B cell (primary cell): ENCODE results near the gene STX8. TPM values are rescaled to one million over a fixed set of nuclear protein-coding genes. Genes with fewer than 3 reads are reported as not detected.

ENCODE experiments used
- ATAC-seq: fragments of 200-7000 bp; cut with Tn5 transposase; one replicate; pipeline ENCODE4 v1.10.0; 2021; ENCODE audit warnings: low read depth, mild to moderate bottlenecking, moderate number of reproducible peaks, moderate library complexity
- CTCF ChIA-PET: fragments of 350-600 bp; sonication (Branson Sonifier 250); formaldehyde crosslinking; loops from one replicate; lab custom pipeline; 2021; ENCODE audit warnings: antibody characterized with exemption, inconsistent platforms; lab: Charles Lee
- POLR2A ChIA-PET: fragments of 350-600 bp; sonication (Branson Sonifier 250); formaldehyde crosslinking; loops from one replicate; lab custom pipeline; 2021; ENCODE audit warnings: antibody characterized with exemption; lab: Charles Lee
- DNase-seq: peaks from one replicate; pipeline ENCODE4 v3.0.0; 2013
- H2AFZ ChIP-seq: 2 replicates; pipeline ENCODE4 v1.6.1; 2012; ENCODE audit warnings: mild to moderate bottlenecking, low read depth, low read length; ENCODE audit not compliant: insufficient read depth, poor library complexity, severe bottlenecking
- H3K27ac ChIP-seq, 2 donors: 1 replicate in 1 of 2; 2 replicates in 1 of 2; pipeline ENCODE4 v1.5.1; 2012 to 2013; ENCODE audit warnings: low read length in 2 of 2, mild to moderate bottlenecking in 2 of 2, moderate library complexity in 1 of 2
- H3K27me3 ChIP-seq, 4 experiments: fragments of 200-600 bp in 1 of 4; sonication (generic) in 1 of 4; replicated peaks in 1 of 4; 1 replicate in 2 of 4; 2 replicates in 2 of 4; pipeline versions ENCODE4 v1.6.1 to v1.7.0; 2013 to 2016; ENCODE audit warnings: low read length in 3 of 4, mild to moderate bottlenecking in 2 of 4, mixed read lengths in 1 of 4, moderate library complexity in 1 of 4; ENCODE audit not compliant: insufficient read depth in 4 of 4, control insufficient read depth in 3 of 4; ENCODE audit errors: control extremely low read depth in 1 of 4
- H3K36me3 ChIP-seq, 2 experiments: replicated peaks in 1 of 2; 1 replicate in 1 of 2; 2 replicates in 1 of 2; pipeline versions ENCODE4 v1.6.1 to v1.7.1; 2013; ENCODE audit warnings: low read length in 1 of 2; ENCODE audit not compliant: insufficient read depth in 2 of 2, control insufficient read depth in 1 of 2; ENCODE audit errors: control extremely low read depth in 1 of 2, extremely low read depth in 1 of 2
- H3K4me1 ChIP-seq, 2 donors: fragments of 200-600 bp in 1 of 2; sonication (generic) in 1 of 2; 1 replicate in 1 of 2; 2 replicates in 1 of 2; pipeline versions ENCODE4 v1.5.1 to v1.6.1; 2013 to 2017; ENCODE audit warnings: low read length in 2 of 2; ENCODE audit not compliant: control insufficient read depth in 2 of 2, insufficient read depth in 2 of 2
- H3K4me2 ChIP-seq: replicated peaks from 2 replicates; pipeline ENCODE3; 2012; ENCODE audit warnings: mild to moderate bottlenecking, low read depth, low read length; ENCODE audit not compliant: poor library complexity, severe bottlenecking
- H3K4me3 ChIP-seq, 5 experiments: fragments of 200-600 bp in 1 of 5; sonication (generic) in 1 of 5; 1 replicate in 3 of 5; 2 replicates in 2 of 5; pipeline versions ENCODE4 v1.5.1 to v1.7.0; 2011 to 2016; ENCODE audit warnings: low read length in 4 of 5, mild to moderate bottlenecking in 4 of 5, low read depth in 2 of 5, control low read depth in 1 of 5, moderate library complexity in 1 of 5; ENCODE audit not compliant: insufficient read depth in 1 of 5; ENCODE audit errors: control extremely low read depth in 1 of 5, extremely low read depth in 1 of 5
- H3K79me2 ChIP-seq: fragments of 200-600 bp; sonication (generic); one replicate; pipeline ENCODE4 v1.6.0; 2016; ENCODE audit warnings: low read length; ENCODE audit not compliant: control insufficient read depth, insufficient read depth
- H3K9ac ChIP-seq: fragments of 200-600 bp; sonication (generic); 2 replicates; pipeline ENCODE4 v1.6.1; 2017; ENCODE audit warnings: mild to moderate bottlenecking, low read length, moderate library complexity
- H3K9me3 ChIP-seq, 3 donors: one replicate each; pipeline versions ENCODE4 v1.6.1 to v1.7.1; 2013; ENCODE audit warnings: low read length in 2 of 3; ENCODE audit not compliant: control insufficient read depth in 2 of 3, insufficient read depth in 1 of 3; ENCODE audit errors: control extremely low read depth in 1 of 3
- H4K20me1 ChIP-seq: 2 replicates; pipeline ENCODE4 v1.6.0; 2012; ENCODE audit warnings: mild to moderate bottlenecking, low read length; ENCODE audit not compliant: insufficient read depth, control insufficient read depth, poor library complexity, severe bottlenecking
- H3K27ac Mint-ChIP-seq: one replicate; pipeline ENCODE4 v1.8.0; 2021; ENCODE audit warnings: mixed read lengths
- H3K27me3 Mint-ChIP-seq: one replicate; pipeline ENCODE4 v1.8.0; 2021; ENCODE audit warnings: mixed read lengths
- H3K4me1 Mint-ChIP-seq: one replicate; pipeline ENCODE4 v1.8.0; 2021; ENCODE audit warnings: mixed read lengths
- H3K4me3 Mint-ChIP-seq: one replicate; pipeline ENCODE4 v1.8.0; 2021; ENCODE audit warnings: mixed read lengths
- H3K9me3 Mint-ChIP-seq: one replicate; pipeline ENCODE4 v1.8.0; 2022; ENCODE audit warnings: mixed read lengths; ENCODE audit not compliant: insufficient read depth
- CTCF ChIP-seq: fragments of 200-600 bp; IDR thresholded peaks from one replicate; pipeline ENCODE4 v1.8.0; 2022; ENCODE audit warnings: antibody characterized with exemption, mild to moderate bottlenecking
- EZH2 ChIP-seq: IDR thresholded peaks from 2 replicates; pipeline ENCODE4 v1.6.1; 2012; ENCODE audit warnings: borderline replicate concordance, low read depth, mild to moderate bottlenecking, moderate library complexity, low read length; ENCODE audit not compliant: insufficient read depth, poor library complexity, severe bottlenecking
- WGBS: methylation state at CpG from one replicate; pipeline ENCODE4 v1.1.5; 2013; ENCODE audit warnings: missing lambda C conversion rate; ENCODE audit not compliant: insufficient coverage; 5-methylcytosine and 5-hydroxymethylcytosine counted together
- intact Hi-C: fragments of 100-400 bp; cut with micrococcal nuclease; formaldehyde crosslinking; loops from one replicate; pipeline ENCODE4 v1.10.0; 2022
- polyA plus RNA-seq: library from polyadenylated mRNA; depleted of rRNA; stranded (reverse); fragments of >200 nt; gene quantifications from 2 replicates; pipeline ENCODE4 v1.2.3, GENCODE V29; 2012
- total RNA-seq, 2 donors: library from RNA; stranded (reverse); fragments of 120-200 nt in 1 of 2; gene quantifications; 1 replicate in 1 of 2; 2 replicates in 1 of 2; pipeline versions ENCODE4 v1.2.3 to v1.2.4, GENCODE V29; 2013 to 2022

The STX8 gene
- total and polyA plus RNA-seq, 2 donors (not counting 1 experiment from before 2014, with no cell fraction given) = 35.8 to 61.5 TPM

GRCh38 chr17:9532715-9533114 is 42.9 kb downstream of the STX8 start:
- POLR2A ChIA-PET = no interaction called here
- Histone ChIP-seq H3K9ac (no peak overlapping the region), H3K4me1 (no peaks in the 10 kb centered on the region), H3K9me3 (no peaks in the 10 kb centered on the region), H2AFZ (no peak overlapping the region), H4K20me1 (no peaks in the 10 kb centered on the region), H3K4me2 (no peak overlapping the region), H3K36me3 (peaks cover 0 to 2% of the 10 kb centered on the region in 2 experiments), H3K27me3 (no peaks in the 10 kb centered on the region), H3K27ac (no peak overlapping the region), H3K79me2 (no peaks in the 10 kb centered on the region), H3K4me3 (no peak overlapping the region)
- H3K27me3 Mint-ChIP-seq = no peaks in the 10 kb centered on the region
- no peak overlapping the region for H3K4me3 Mint-ChIP-seq
- H3K27ac Mint-ChIP-seq = no peak overlapping the region
- no peak for DNase-seq
- ATAC-seq = no peak
- CTCF ChIA-PET = no interaction called here
- 100% methylated on average over 1 of the region's 3 CpGs for WGBS
- no peak for TF ChIP-seq CTCF
- TF ChIP-seq EZH2 = no peak
- intact Hi-C loops = no loop called here
- no peaks in the 10 kb centered on the region for H3K4me1 Mint-ChIP-seq
- no peaks in the 10 kb centered on the region for H3K9me3 Mint-ChIP-seq

GRCh38 chr17:9531034-9531433 is 44.6 kb downstream of the STX8 start:
- no peaks in the 10 kb centered on the region for H3K4me1 ChIP-seq
- no peaks in the 10 kb centered on the region for H3K9me3 ChIP-seq
- no peak overlapping the region for H2AFZ ChIP-seq
- no peak overlapping the region for H3K27ac ChIP-seq
- no peaks in the 10 kb centered on the region for H3K79me2 ChIP-seq
- no peaks in the 10 kb centered on the region for H3K4me1 Mint-ChIP-seq
- intact Hi-C loops = no loop called here
- H3K9ac ChIP-seq = no peak overlapping the region
- TF ChIP-seq EZH2 = no peak
- TF ChIP-seq CTCF = no peak
- DNase-seq (no peak), ATAC-seq (no peak)
- no peak overlapping the region for H3K4me3 Mint-ChIP-seq
- H3K9me3 Mint-ChIP-seq = no peaks in the 10 kb centered on the region
- ChIA-PET CTCF (interaction anchor here (1.0 kb wide), 1 partner anchor 9 kb away, joined by 4 read pairs; no protein-coding TSS in a partner anchor), POLR2A (no interaction called here)
- H3K27ac Mint-ChIP-seq = no peak overlapping the region
- WGBS = no CpG with 5 or more reads among the region's 2 CpGs
- H3K27me3 ChIP-seq = no peaks in the 10 kb centered on the region
- H3K4me2 ChIP-seq = no peak overlapping the region
- no peaks in the 10 kb centered on the region for H3K27me3 Mint-ChIP-seq
- H3K4me3 ChIP-seq = no peak overlapping the region
- peaks cover 0 to 2% of the 10 kb centered on the region in 2 experiments for H3K36me3 ChIP-seq
- no peaks in the 10 kb centered on the region for H4K20me1 ChIP-seq
